HEK293 (cell line): ENCODE measurements around the gene BTRC.

ENCODE experiments used
- CTCF ChIA-PET: fragments of 350-600 bp; formaldehyde crosslinking; extraction: SDS; loops from one replicate; lab custom pipeline; 2021; ENCODE audit warnings: antibody characterized with exemption; lab: Yijun Ruan, JAX
- POLR2A ChIA-PET: fragments of 300-600 bp; formaldehyde crosslinking; extraction: SDS; loops from one replicate; lab custom pipeline; 2020; ENCODE audit warnings: antibody characterized with exemption, inconsistent platforms; lab: Yijun Ruan, JAX
- H3K27ac ChIP-seq: fragments of 200-500 bp; sonication (Bioruptor generic); 2 replicates; pipeline ENCODE4 v1.5.1; 2014; ENCODE audit warnings: low read depth, low read length, control low read depth, inconsistent platforms; ENCODE audit errors: extremely low read depth
- H3K36me3 ChIP-seq, 2 experiments: fragments of 200-500 bp in 1 of 2; sonication (Bioruptor generic) in 1 of 2; 1 replicate in 1 of 2; 2 replicates in 1 of 2; pipeline ENCODE4 v1.5.1; 2014 to 2017; ENCODE audit warnings: inconsistent platforms in 2 of 2, low read length in 2 of 2; ENCODE audit not compliant: control insufficient read depth in 2 of 2, insufficient read depth in 1 of 2
- H3K4me1 ChIP-seq: fragments of 200-500 bp; sonication (Bioruptor generic); 2 replicates; pipeline ENCODE4 v1.5.1; 2014; ENCODE audit warnings: mild to moderate bottlenecking, low read length, inconsistent platforms; ENCODE audit not compliant: control insufficient read depth, insufficient read depth
- H3K4me3 ChIP-seq: 2 replicates; pipeline ENCODE4 v1.5.1; 2011; ENCODE audit warnings: low read depth, mild to moderate bottlenecking, control low read depth, low read length, moderate library complexity
- H3K9me3 ChIP-seq: fragments of 200-500 bp; sonication (Bioruptor generic); 2 replicates; pipeline ENCODE4 v1.5.1; 2014; ENCODE audit warnings: low read depth, low read length, inconsistent platforms; ENCODE audit not compliant: control insufficient read depth, insufficient read depth
- ATF2 ChIP-seq: fragments of 450-650 bp; formaldehyde crosslinking; IDR thresholded peaks from 2 replicates; pipeline ENCODE4 v1.5.1; 2016; ENCODE audit warnings: missing biosample characterization, missing genetic modification characterization, low read depth
- BCL11A ChIP-seq: fragments of 450-650 bp; formaldehyde crosslinking; IDR thresholded peaks from 2 replicates; pipeline ENCODE4 v1.5.1; 2016; ENCODE audit warnings: low read depth, missing biosample characterization, missing genetic modification characterization
- KLF16 ChIP-seq: fragments of 450-650 bp; formaldehyde crosslinking; IDR thresholded peaks from 2 replicates; pipeline ENCODE4 v1.5.1; 2017; ENCODE audit warnings: missing biosample characterization, missing genetic modification characterization
- KLF8 ChIP-seq: fragments of 450-650 bp; formaldehyde crosslinking; IDR thresholded peaks from 2 replicates; pipeline ENCODE4 v1.5.1; 2016; ENCODE audit warnings: missing biosample characterization, missing genetic modification characterization
- PRDM6 ChIP-seq: fragments of 450-650 bp; formaldehyde crosslinking; IDR thresholded peaks from 2 replicates; pipeline ENCODE4 v1.5.1; 2017; ENCODE audit warnings: missing biosample characterization, missing genetic modification characterization
- REPIN1 ChIP-seq: fragments of 450-650 bp; formaldehyde crosslinking; IDR thresholded peaks from 2 replicates; pipeline ENCODE4 v1.5.1; 2017; ENCODE audit warnings: missing biosample characterization, missing genetic modification characterization, low read depth
- SP7 ChIP-seq: fragments of 450-650 bp; formaldehyde crosslinking; IDR thresholded peaks from 2 replicates; pipeline ENCODE4 v1.5.1; 2016; ENCODE audit warnings: missing biosample characterization, missing genetic modification characterization
- TCF7L2 ChIP-seq: IDR thresholded peaks from 2 replicates; pipeline ENCODE4 v1.6.1; 2011; ENCODE audit warnings: low read depth, mild to moderate bottlenecking, inconsistent platforms, low read length, moderate library complexity, borderline replicate concordance
- ZBTB21 ChIP-seq: fragments of 450-650 bp; formaldehyde crosslinking; IDR thresholded peaks from 2 replicates; pipeline ENCODE4 v1.5.1; 2017; ENCODE audit warnings: missing biosample characterization, missing genetic modification characterization
- ZBTB8A ChIP-seq: fragments of 450-650 bp; formaldehyde crosslinking; IDR thresholded peaks from 2 replicates; pipeline ENCODE4 v1.5.1; 2016; ENCODE audit warnings: missing biosample characterization, missing genetic modification characterization
- ZEB2 ChIP-seq: fragments of 450-650 bp; formaldehyde crosslinking; IDR thresholded peaks from 2 replicates; pipeline ENCODE4 v1.5.1; 2016; ENCODE audit warnings: missing biosample characterization, missing genetic modification characterization
- ZFP3 ChIP-seq: fragments of 450-650 bp; formaldehyde crosslinking; IDR thresholded peaks from 2 replicates; pipeline ENCODE4 v1.5.1; 2016; ENCODE audit warnings: low read depth, missing biosample characterization, missing genetic modification characterization
- ZNF148 ChIP-seq: fragments of 450-650 bp; formaldehyde crosslinking; IDR thresholded peaks from 2 replicates; pipeline ENCODE4 v1.5.0; 2017; ENCODE audit warnings: missing biosample characterization, missing genetic modification characterization, borderline replicate concordance
- ZNF24 ChIP-seq: fragments of 450-650 bp; formaldehyde crosslinking; IDR thresholded peaks from 2 replicates; pipeline ENCODE4 v1.5.1; 2016; ENCODE audit warnings: missing biosample characterization, missing genetic modification characterization
- ZNF292 ChIP-seq: fragments of 450-650 bp; formaldehyde crosslinking; IDR thresholded peaks from 2 replicates; pipeline ENCODE4 v1.5.1; 2016; ENCODE audit warnings: low read depth, missing biosample characterization, missing genetic modification characterization, borderline replicate concordance
- ZNF324 ChIP-seq: fragments of 450-650 bp; formaldehyde crosslinking; IDR thresholded peaks from 2 replicates; pipeline ENCODE4 v1.5.1; 2016; ENCODE audit warnings: missing biosample characterization, missing genetic modification characterization
- ZNF366 ChIP-seq: fragments of 450-650 bp; formaldehyde crosslinking; conservative IDR thresholded peaks from 2 replicates; pipeline ENCODE4 v1.5.1; 2016; ENCODE audit warnings: missing biosample characterization, missing genetic modification characterization
- ZNF530 ChIP-seq: fragments of 450-650 bp; formaldehyde crosslinking; IDR thresholded peaks from 2 replicates; pipeline ENCODE4 v1.5.1; 2016; ENCODE audit warnings: low read depth, missing biosample characterization, missing genetic modification characterization
- ZNF596 ChIP-seq: fragments of 450-650 bp; IDR thresholded peaks from 2 replicates; pipeline ENCODE4 v1.5.0; 2018; ENCODE audit warnings: missing biosample characterization, mild to moderate bottlenecking, missing genetic modification characterization, moderate library complexity
- ZNF600 ChIP-seq: fragments of 450-650 bp; formaldehyde crosslinking; IDR thresholded peaks from 2 replicates; pipeline ENCODE4 v1.5.1; 2016; ENCODE audit warnings: missing biosample characterization, missing genetic modification characterization
- ZNF623 ChIP-seq: fragments of 450-650 bp; formaldehyde crosslinking; IDR thresholded peaks from 2 replicates; pipeline ENCODE4 v1.5.1; 2016; ENCODE audit warnings: missing biosample characterization, missing genetic modification characterization
- ZNF76 ChIP-seq: fragments of 450-650 bp; formaldehyde crosslinking; IDR thresholded peaks from 2 replicates; pipeline ENCODE4; 2016; ENCODE audit warnings: low read depth, missing biosample characterization, missing genetic modification characterization, borderline replicate concordance
- ZSCAN23 ChIP-seq: fragments of 450-650 bp; formaldehyde crosslinking; IDR thresholded peaks from 2 replicates; pipeline ENCODE4 v1.5.1; 2016; ENCODE audit warnings: missing biosample characterization, missing genetic modification characterization
- ZSCAN30 ChIP-seq: fragments of 450-650 bp; IDR thresholded peaks from 2 replicates; pipeline ENCODE4 v1.5.1; 2018; ENCODE audit warnings: missing biosample characterization, mild to moderate bottlenecking, missing genetic modification characterization, moderate library complexity
- ZSCAN5A ChIP-seq: fragments of 450-650 bp; formaldehyde crosslinking; IDR thresholded peaks from 2 replicates; pipeline ENCODE4 v1.5.1; 2016; ENCODE audit warnings: missing biosample characterization, missing genetic modification characterization

BTRC gene

GRCh38 chr10:101485681-101486554, 132.0 kb downstream of the BTRC start (continued):
- TF ChIP-seq ZNF148, result no peak
- no peak for TF ChIP-seq ZNF292
- TF ChIP-seq ZNF623 (tag by site-specific recombination), result no peak

- Histone ChIP-seq H3K27ac (no peak overlapping the region), H3K4me1 (peaks cover 19% of the 10 kb centered on the region), H3K9me3 (no peaks in the 10 kb centered on the region), H3K36me3 (no peaks in the 10 kb centered on the region; a peak in 1 of 3 replicates), H3K4me3 (no peak overlapping the region)
- CTCF ChIA-PET, result interaction anchor here (0.5 to 3.6 kb wide), 4 partner anchors 9 to 293 kb away, joined by 4 to 28 read pairs (median 6); no protein-coding TSS in a partner anchor
- POLR2A ChIA-PET, result no interaction called here
- TF ChIP-seq ZSCAN5A (no peak), ZNF366 (tag by site-specific recombination) (no peak), BCL11A (tag by site-specific recombination) (no peak), ZNF600 (tag by site-specific recombination) (0 out of 2 replicates have a peak, but pooled peaks have one; percentile 22), REPIN1 (tag by site-specific recombination) (no peak)
These were observed 133.4 kb downstream of the BTRC start for GRCh38 chr10:101487399-101487798.

- Histone ChIP-seq H3K9me3 (no peaks in the 10 kb centered on the region), H3K4me3 (no peak overlapping the region), H3K27ac (no peak overlapping the region), H3K36me3 (no peaks in the 10 kb centered on the region), H3K4me1 (peaks cover 26% of the 10 kb centered on the region)
- ChIA-PET CTCF (interaction anchor here (0.6 to 3.6 kb wide), 11 partner anchors 19 to 276 kb away, joined by 3 to 28 read pairs (median 4); no protein-coding TSS in a partner anchor), POLR2A (interaction anchor here (0.7 kb wide), 1 partner anchor 455 kb away, joined by 3 read pairs; no protein-coding TSS in a partner anchor)
- TF ChIP-seq KLF16 (tag by site-specific recombination) (no peak), ZNF596 (0 out of 2 replicates have a peak, but pooled peaks have one; percentile 10), ZEB2 (tag by site-specific recombination) (peak; percentile 81), ZNF366 (tag by site-specific recombination) (peak; percentile 74), ZNF530 (tag by site-specific recombination) (no peak), ZFP3 (tag by site-specific recombination) (no peak), ZSCAN30 (tag by site-specific recombination) (peak; percentile 82; the same call in 1 of the 2 replicates), ZNF24 (tag by site-specific recombination) (peak; percentile 86; the same call in 1 of the 2 replicates), ZNF76 (tag by site-specific recombination) (peak; percentile 66; the same call in 1 of the 2 replicates), ZNF324 (peak; percentile 40; the same call in 1 of the 2 replicates), ATF2 (tag by site-specific recombination) (peak; percentile 82), SP7 (tag by site-specific recombination) (peak; percentile 66; the same call in 1 of the 2 replicates), PRDM6 (tag by site-specific recombination) (peak; percentile 95), ZSCAN23 (0 out of 2 replicates have a peak, but pooled peaks have one; percentile 41), TCF7L2 (peak; percentile 92), ZBTB21 (tag by site-specific recombination) (peak; percentile 97), KLF8 (tag by site-specific recombination) (0 out of 2 replicates have a peak, but pooled peaks have one; percentile 30), ZBTB8A (tag by site-specific recombination) (0 out of 2 replicates have a peak, but pooled peaks have one; percentile 16)
These were observed 135.4 kb downstream of the BTRC start for GRCh38 chr10:101489355-101489754.
